ENCODE results near the gene MFGE8.

MFGE8 gene

DNA sequence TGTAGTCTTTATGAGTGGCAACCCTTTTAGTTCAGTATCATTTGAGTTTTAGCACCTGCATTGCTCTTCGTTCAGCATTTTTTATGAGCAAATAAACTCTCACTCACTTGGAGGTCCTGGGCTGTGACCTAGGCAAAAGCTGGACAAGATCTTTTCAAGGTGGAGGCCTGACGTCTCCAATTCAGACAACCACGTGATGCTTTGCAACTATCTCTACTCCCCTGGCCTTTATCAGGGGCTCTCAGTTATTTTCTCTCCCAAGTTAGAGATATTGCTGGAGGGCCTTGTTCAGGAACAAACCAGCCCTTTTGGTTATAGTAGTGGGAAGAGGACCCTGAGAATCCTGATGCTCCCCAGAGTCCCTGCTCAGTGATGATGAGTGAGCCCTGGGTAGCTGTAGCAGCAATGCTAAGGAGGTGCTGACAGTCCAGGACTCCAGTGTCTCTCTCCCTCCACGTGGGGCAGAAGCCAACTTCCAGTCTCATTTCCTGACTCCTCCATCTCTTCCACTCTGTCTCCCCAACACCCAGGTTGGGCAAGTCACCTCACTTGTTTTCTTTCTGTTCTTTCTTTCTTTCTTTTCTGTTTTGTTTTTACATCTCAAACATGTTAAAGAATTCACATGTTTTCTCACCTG, 48.2 kb downstream of the MFGE8 start:
- H3K4me3 ChIP-seq (replicated peaks; ENCODE audit: low read depth, low read length): no peak overlapping the region
- no peak for DNase-seq (ENCODE audit: extremely low read depth, low read depth)
- TF ChIP-seq CTCF (IDR thresholded peaks at IDR 0.05; ENCODE audit: low read depth, low read length, missing control alignments): no peak

- no peak for DNase-seq (ENCODE audit: extremely low read depth, low read depth)
- no peak overlapping the region for H3K4me3 ChIP-seq (replicated peaks; ENCODE audit: low read depth, low read length)
- TF ChIP-seq CTCF (IDR thresholded peaks at IDR 0.05; ENCODE audit: low read depth, low read length, missing control alignments): no peak
Observed at GRCh38 chr15:88863412-88863811, 49.8 kb downstream of the MFGE8 start.

DNA sequence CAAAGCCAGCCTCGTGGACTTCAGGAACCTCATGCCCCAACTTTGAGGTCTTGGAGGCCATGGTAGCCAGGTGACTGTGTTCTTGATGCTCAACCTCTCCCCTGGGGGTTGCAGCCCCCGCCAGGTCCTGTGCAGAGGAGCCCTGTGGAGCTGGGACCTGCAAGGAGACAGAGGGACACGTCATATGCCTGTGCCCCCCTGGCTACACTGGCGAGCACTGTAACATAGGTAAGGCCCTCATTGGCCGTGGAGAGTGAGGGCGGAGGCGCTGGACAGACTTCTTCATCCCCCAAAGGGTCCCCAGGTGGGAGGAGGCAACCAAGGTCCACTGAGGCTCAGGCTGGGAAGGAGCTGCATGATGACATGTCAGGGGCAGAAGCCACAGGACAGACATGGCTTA, 53.0 kb downstream of the MFGE8 start:
- TF ChIP-seq CTCF (IDR thresholded peaks at IDR 0.05; ENCODE audit: low read depth, low read length, missing control alignments): no peak
- H3K4me3 ChIP-seq (replicated peaks; ENCODE audit: low read depth, low read length): no peak overlapping the region
- no peak for DNase-seq (ENCODE audit: extremely low read depth, low read depth)

- no peak overlapping the region for H3K4me3 ChIP-seq (replicated peaks; ENCODE audit: low read depth, low read length)
- DNase-seq (ENCODE audit: extremely low read depth, low read depth): no peak
- TF ChIP-seq CTCF (IDR thresholded peaks at IDR 0.05; ENCODE audit: low read depth, low read length, missing control alignments): no peak
Observed at GRCh38 chr15:88859550-88859949, 53.6 kb downstream of the MFGE8 start.

GRCh38 chr15:88858934-88859333, 54.2 kb downstream of the MFGE8 start:
- H3K4me3 ChIP-seq (replicated peaks; ENCODE audit: low read depth, low read length): no peak overlapping the region
- no peak for TF ChIP-seq CTCF (IDR thresholded peaks at IDR 0.05; ENCODE audit: low read depth, low read length, missing control alignments)
- no peak for DNase-seq (ENCODE audit: extremely low read depth, low read depth)

- DNase-seq (ENCODE audit: extremely low read depth, low read depth): no peak
- H3K4me3 ChIP-seq (replicated peaks; ENCODE audit: low read depth, low read length): no peak overlapping the region
- no peak for TF ChIP-seq CTCF (IDR thresholded peaks at IDR 0.05; ENCODE audit: low read depth, low read length, missing control alignments)
Observed at GRCh38 chr15:88852476-88852875, 60.7 kb downstream of the MFGE8 start.

Measured in HFF-Myc (cell line).